Measurements from ENCODE around the gene MAPK8IP3. TPM values are rescaled to one million over a fixed set of nuclear protein-coding genes. Genes with fewer than 3 reads are reported as not detected.

MAPK8IP3 gene, protein sequence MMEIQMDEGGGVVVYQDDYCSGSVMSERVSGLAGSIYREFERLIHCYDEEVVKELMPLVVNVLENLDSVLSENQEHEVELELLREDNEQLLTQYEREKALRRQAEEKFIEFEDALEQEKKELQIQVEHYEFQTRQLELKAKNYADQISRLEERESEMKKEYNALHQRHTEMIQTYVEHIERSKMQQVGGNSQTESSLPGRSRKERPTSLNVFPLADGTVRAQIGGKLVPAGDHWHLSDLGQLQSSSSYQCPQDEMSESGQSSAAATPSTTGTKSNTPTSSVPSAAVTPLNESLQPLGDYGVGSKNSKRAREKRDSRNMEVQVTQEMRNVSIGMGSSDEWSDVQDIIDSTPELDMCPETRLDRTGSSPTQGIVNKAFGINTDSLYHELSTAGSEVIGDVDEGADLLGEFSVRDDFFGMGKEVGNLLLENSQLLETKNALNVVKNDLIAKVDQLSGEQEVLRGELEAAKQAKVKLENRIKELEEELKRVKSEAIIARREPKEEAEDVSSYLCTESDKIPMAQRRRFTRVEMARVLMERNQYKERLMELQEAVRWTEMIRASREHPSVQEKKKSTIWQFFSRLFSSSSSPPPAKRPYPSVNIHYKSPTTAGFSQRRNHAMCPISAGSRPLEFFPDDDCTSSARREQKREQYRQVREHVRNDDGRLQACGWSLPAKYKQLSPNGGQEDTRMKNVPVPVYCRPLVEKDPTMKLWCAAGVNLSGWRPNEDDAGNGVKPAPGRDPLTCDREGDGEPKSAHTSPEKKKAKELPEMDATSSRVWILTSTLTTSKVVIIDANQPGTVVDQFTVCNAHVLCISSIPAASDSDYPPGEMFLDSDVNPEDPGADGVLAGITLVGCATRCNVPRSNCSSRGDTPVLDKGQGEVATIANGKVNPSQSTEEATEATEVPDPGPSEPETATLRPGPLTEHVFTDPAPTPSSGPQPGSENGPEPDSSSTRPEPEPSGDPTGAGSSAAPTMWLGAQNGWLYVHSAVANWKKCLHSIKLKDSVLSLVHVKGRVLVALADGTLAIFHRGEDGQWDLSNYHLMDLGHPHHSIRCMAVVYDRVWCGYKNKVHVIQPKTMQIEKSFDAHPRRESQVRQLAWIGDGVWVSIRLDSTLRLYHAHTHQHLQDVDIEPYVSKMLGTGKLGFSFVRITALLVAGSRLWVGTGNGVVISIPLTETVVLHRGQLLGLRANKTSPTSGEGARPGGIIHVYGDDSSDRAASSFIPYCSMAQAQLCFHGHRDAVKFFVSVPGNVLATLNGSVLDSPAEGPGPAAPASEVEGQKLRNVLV (N-terminal part only)
- 10 to 100 TPM; 33.4 to 90.6 (median 58.4) TPM for polyA plus RNA-seq (ENCODE audit: insufficient read length in 4 of 4)

DNA sequence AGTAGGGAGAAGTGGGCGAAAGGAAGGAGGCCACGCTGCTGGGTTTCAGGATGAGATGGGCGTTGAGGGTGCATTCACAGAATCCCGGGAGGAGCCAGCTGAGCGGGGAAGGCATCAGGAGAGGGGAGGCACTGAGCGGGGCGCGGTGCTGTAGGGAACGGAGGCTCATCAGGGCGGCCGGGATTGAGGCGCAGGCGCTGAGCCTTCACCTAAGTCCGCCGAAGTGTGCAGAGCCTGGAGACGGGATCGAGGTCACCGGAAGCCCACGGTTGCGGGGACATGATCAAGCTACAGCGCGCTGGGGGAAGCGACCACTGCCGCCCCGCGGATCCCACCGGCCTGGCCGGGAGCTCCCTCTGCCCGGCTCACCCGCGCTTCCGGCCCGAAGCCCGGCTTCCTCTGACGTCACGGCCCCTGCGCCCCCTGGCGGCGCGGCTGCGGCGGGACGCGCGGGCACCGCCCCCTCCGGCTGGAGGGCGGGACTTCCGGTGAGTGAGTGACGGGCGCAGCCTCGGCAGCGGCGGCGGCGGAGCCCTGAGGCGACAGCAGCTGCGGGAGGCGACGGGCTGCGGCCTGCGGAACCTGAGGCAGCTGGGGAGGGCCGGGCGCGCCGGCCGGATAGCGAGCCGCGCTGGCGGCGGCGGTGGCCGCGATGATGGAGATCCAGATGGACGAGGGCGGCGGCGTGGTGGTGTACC lies at the start of gene MAPK8IP3:
Gene MAPK8IP3 (plus strand): TSS at position 508 of the 698 bp plus-strand sequence. CDS start 145 bp downstream, at position 653.
- peak; percentile 80 to 84 (median 82) for DNase-seq (ENCODE audit: low read depth in 4 of 4, low spot score in 2 of 4)

DNA sequence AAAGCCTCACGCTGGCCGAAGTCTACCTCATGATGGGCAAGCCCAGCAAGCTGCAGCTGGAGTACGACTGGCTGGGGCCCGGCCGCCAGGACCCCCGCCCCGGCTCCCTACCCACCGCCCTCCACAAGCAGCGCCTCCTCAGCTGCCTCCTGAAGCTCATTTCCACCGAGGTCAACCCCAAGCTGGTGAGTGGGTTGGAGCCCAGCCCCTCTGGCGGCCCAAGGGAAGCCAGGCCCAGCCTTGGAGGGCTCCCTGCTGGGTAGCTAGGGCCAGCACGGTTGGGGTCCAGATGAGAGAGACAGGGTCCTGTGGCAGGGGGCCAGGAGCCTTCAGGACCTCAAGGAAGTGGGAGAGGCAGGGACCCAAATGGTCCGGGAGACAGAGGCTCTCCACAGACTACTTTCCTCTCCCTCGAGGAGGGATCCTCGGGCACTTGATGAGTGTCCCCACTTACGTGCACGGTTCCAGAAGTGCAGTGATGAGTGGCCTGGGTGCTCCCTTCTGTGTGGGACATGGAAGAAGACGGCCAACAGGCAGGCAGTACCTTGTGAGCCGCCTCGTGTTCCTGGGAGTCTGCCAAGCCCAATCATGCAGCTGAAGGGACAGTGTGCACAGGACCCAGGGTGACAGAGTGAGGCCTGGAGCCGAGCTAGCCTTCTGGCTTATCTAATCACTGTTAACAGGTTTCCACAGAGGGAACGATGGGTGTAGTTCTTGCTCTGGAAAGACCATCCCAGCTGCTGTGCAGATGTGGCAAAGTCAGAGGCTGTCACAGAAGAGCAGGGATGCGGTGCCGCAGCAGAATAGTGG lies 49.0 kb upstream of the MAPK8IP3 start:
- no peak for DNase-seq (ENCODE audit: low read depth in 4 of 4, low spot score in 2 of 4)

DNA sequence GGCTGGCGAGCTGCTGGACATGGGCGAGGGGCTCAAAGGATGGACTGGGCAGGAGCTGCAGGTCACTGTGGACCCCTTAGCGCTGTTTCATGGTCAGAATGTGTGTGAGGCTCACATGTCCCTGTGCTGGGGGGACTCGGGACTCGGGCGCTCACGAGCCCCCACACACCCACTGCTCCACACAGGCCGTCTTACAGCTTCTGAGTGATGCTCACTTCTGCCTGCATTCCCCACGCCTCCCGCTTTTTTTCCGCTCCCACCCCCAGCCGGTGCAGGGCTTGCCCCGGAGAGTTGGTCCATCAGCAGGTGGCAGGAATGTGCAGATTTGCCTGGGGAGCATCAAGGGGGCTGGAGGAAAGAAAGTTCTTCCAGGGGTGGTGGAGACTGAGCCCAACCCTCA lies 48.2 kb upstream of the MAPK8IP3 start:
- no peak for DNase-seq (ENCODE audit: low read depth in 4 of 4, low spot score in 2 of 4)

DNA sequence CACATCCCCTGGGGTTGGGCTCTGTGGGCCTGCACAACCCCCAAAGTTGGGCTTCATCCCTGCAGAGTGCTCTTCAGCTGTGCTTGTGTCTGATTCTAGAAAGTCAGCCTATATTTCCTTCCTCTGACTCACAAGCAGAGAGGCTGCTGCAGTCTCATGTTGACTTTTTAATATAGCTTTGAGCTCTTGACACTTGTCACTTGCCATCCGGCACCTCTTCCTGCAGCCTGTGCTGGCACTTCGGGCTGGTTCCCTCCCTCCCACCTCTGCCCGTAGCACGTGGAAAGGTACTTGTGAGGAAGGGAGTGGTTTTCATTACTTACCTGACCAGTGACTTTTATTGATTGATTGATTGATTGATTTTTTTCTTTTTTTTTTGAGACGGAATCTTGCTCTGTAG lies 47.0 kb upstream of the MAPK8IP3 start:
- DNase-seq (ENCODE audit: low read depth in 4 of 4, low spot score in 2 of 4): no peak

DNA sequence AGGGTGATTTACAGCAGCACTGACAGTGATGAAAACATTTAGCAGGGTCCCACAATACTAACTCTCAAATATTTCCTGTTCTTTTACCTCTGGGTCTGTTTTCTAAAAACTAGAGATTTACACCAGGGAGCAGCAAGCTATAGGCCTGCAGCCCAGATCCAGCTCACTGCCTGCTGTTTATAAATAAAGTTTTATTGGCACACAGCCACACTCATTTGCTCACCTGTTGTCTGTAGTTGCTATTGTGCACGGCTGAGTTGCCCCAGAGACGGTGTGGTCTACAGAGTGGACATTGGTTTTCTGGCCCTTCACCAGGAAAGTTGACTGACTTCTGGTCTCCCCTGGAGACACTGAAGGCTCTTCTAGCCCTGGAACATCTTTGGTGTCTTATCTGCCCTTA lies 44.2 kb upstream of the MAPK8IP3 start:
- no peak for DNase-seq (ENCODE audit: low read depth in 4 of 4, low spot score in 2 of 4)

DNA sequence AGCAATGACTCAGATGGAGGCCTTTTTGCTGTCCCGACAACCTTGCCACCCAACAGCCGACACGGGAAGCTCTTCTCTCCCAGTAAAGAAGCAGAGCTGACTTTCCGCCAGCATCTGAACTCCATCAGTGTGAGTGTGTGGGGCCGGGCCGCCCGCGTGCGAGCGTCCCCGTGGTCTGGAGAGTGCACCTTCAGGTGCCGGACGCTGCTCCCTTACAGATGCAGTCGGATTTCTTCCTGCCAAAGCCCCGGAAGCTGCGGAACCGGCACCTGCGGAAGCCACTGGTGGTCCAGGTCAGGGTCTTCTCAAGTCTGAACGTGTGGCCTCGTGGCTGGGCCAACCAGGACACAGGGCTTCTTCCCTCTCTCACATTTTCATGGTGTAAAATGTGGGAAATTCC lies 43.5 kb upstream of the MAPK8IP3 start:
- DNase-seq (ENCODE audit: low read depth in 4 of 4, low spot score in 2 of 4): no peak

DNA sequence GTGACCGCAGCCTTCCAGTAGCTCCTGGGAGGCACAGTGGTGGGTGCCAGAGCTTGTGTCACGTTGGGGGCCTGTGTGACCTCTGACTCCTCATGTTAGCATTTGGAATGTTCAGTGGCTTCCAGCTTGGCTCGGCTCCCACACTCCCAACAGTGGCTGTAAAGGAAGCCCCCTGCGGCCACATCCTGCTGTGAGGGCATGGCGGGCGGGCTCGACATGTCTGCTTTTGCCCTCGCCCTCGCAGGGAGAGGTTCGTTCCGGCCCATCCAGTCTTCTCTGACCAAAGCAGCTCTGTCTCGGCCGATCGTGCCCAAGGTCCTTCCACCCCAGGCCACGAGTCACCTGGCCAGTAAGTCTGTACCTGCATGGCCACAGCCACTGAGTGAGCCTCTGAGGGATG lies 40.2 kb upstream of the MAPK8IP3 start:
- no peak for DNase-seq (ENCODE audit: low read depth in 4 of 4, low spot score in 2 of 4)

DNA sequence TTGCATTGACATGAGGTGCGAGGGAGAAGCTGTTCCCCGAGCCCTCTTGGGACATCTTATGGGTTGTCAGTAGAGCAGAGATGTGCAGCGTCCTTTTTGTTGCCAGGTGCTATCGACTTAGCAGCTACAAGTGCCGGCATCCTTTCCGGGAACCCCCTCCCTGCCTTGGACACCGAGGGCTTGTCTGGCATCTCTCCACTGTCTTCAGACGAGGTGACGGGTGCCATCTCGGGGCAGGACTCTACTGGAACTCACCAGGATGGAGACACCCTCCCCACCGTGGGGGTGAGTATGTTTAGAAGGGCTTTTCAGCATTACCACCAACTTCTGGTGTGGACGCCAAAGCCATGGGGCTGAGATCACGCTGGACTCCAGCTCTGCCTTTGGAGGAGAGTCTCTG lies 39.7 kb upstream of the MAPK8IP3 start:
- no peak for DNase-seq (ENCODE audit: low read depth in 4 of 4, low spot score in 2 of 4)

DNA sequence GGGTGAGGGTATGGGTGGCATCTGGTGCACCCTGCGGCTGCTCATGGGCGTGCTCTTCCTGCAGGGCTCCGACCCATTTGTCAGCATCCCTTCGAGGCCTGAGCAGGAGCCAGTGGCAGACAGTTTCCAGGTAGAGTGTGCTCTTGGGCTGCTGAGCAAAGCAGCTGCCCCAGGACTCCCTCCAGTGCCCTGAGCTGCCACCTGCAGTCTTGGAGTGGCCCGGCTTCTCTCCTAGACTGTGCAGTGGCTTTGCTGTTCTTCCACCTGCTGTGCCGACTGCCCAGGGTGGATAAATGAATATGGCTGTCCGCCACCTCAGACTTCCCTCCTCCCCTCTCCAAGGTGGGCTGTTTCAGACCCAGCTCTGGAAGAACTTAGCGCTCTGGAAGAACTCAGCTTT lies 38.7 kb upstream of the MAPK8IP3 start:
- DNase-seq (ENCODE audit: low read depth in 4 of 4, low spot score in 2 of 4): no peak

DNA sequence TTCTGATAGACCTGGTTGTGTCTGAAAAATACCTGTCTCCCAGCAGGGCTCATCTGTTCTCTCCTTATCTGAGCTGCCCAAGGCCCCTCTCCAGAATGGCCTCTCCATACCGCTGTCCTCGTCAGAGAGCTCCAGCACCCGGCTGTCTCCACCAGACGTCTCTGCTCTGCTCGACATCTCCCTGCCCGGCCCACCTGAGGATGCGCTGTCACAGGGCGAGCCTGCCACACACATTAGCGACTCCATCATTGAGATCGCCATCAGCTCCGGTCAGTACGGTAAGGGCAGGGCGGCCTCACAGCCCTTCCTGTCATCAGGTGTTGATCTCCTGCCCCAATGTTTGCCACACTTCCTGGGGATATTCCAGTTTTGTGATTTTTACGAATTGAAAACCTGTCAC lies 38.1 kb upstream of the MAPK8IP3 start:
- no peak for DNase-seq (ENCODE audit: low read depth in 4 of 4, low spot score in 2 of 4)

DNA sequence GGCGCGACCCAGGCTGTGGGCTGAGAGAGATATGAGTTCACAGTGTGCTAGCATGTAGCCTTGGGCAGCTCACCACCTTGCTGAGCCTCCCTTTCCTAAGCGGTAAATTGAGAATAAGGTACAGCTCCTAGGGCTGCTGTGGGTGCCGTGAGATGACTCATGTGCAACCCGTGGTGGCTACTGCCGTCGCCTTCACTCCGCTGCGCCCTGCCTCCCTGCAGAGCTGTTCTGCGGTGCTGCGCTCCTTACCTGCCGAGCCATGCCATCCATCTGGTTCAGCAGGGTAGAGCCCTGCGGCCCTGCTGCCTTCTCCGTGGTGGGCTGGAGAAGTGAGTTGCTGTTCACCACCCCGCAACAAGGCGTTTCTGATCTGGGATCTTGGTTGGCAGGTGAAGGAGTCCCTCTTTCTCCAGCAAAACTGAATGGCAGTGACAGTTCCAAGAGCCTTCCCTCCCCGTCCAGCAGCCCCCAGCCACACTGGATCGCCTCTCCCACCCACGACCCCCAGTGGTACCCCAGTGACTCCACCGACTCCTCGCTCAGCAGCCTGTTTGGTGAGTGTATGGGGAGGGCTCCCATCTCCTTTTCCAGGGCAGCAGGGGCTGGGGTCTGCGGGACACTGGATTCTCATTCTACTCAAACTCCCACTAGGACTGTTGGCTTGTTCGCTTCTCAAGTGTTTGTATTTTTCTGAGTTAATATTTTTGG lies 37.2 kb upstream of the MAPK8IP3 start:
- no peak for DNase-seq (ENCODE audit: low read depth in 4 of 4, low spot score in 2 of 4)

DNA sequence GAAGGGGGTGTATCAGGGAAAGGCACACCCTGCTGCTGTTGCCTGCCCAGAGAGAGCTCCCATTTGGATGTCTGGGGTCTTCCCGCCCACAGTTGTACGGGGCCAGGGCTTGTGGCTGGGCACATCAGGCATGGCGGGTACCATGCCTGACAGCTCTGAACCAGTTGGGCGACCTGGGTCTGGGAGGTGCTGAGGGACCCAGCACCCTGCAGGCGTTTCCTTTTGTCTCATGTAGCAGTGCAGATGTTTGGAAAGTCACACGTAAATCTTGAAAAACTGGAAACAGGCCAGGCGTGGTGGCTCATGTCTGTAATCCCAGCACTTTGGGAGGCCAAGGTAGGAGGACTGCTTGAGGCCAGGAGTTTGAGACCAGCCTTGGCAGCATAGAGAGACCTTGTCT lies 36.3 kb upstream of the MAPK8IP3 start:
- no peak for DNase-seq (ENCODE audit: low read depth in 4 of 4, low spot score in 2 of 4)

DNA sequence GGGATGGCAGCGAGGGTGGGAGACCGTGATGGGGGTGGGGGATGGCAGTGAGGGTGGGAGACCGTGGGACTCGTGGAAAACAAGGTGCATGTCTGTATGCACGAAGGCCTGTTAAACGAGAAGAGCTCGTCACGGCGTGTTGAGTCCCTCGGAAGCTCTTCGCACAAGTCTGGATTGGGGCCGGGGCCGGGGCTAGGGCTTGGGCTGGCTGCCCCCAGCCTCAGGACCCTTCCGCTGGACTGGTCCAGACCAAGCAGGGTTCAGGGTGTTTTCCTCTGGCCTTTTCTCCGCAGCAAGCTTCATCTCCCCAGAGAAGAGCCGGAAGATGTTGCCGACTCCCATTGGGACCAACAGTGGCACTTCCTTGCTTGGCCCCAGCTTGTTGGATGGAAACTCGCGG lies 35.6 kb upstream of the MAPK8IP3 start:
- DNase-seq (ENCODE audit: low read depth in 4 of 4, low spot score in 2 of 4): no peak

DNA sequence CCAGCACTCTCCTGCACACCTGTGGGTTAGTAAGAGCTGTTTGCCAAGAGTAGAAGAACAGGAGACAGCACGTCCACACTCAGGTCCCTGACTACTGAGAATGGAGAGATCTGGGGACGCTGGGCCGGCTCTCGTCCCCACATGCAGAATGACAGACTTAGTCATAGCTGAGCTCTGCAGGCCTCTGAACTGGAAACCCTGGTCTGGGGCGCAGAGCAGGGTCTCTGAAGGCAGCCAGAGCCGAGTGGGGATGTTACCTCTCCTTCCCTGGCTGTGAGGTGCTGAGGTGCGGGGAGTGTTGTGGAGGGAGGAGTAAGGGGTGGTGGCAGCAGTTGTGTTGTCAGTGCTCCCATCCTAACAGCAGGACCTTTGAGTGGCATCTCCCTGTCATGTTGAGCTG lies 35.1 kb upstream of the MAPK8IP3 start:
- no peak for DNase-seq (ENCODE audit: low read depth in 4 of 4, low spot score in 2 of 4)

DNA sequence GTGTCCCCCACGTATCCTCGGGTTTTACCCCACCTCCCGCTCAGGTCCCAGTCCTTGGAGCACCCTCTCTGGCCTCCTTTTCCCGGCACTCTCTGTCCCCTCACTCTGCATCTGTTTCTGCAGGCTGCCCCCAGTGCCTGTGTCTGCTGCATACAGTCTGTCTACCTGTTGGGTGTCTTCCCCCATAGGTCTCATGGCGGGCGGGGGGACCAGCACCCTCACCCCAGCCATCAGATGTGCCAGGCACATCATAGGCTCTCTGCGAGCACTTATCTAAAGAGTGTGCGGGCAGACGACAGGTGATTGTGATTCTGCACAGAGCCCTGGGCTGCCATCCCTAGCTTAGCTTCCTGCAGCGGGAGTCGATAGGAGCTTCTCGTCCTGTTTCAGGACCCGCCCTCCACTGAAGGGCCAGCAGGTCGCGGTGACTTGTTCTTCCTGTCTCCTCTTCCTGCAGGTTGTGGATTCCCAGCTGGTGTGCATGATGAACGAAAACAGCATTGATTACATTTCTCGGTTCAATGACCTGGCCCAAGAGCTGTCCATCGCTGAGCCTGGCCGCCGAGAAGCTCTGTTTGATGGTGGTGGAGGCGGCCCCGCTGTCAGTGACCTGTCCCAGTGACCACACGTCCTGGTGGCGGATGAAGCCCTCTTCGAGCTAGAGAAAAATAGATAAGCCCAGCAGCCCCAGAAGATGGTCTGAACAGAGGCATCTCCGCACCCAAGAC lies 32.4 kb upstream of the MAPK8IP3 start:
- DNase-seq (ENCODE audit: low read depth in 4 of 4, low spot score in 2 of 4): no peak

DNA sequence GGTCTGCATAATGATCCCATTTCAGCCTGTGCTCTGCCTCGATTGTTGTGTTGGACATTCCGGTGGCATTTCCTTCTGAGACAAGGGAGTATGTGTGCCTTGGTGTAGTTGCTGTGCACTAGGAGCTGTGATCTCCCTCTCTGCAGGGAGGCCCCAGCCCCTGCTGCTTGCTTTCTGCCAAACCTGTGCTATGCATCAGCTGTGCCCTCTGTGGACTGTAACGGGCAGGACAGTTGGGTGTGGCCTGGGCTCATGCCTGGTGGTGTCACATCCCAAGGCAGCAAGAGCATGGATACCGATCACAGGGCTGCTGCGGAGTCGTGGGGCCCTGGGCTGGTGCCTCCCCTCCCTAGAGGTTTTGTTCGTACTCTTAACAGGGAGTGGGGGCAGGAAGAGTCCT lies 31.7 kb upstream of the MAPK8IP3 start:
- no peak for DNase-seq (ENCODE audit: low read depth in 4 of 4, low spot score in 2 of 4)

DNA sequence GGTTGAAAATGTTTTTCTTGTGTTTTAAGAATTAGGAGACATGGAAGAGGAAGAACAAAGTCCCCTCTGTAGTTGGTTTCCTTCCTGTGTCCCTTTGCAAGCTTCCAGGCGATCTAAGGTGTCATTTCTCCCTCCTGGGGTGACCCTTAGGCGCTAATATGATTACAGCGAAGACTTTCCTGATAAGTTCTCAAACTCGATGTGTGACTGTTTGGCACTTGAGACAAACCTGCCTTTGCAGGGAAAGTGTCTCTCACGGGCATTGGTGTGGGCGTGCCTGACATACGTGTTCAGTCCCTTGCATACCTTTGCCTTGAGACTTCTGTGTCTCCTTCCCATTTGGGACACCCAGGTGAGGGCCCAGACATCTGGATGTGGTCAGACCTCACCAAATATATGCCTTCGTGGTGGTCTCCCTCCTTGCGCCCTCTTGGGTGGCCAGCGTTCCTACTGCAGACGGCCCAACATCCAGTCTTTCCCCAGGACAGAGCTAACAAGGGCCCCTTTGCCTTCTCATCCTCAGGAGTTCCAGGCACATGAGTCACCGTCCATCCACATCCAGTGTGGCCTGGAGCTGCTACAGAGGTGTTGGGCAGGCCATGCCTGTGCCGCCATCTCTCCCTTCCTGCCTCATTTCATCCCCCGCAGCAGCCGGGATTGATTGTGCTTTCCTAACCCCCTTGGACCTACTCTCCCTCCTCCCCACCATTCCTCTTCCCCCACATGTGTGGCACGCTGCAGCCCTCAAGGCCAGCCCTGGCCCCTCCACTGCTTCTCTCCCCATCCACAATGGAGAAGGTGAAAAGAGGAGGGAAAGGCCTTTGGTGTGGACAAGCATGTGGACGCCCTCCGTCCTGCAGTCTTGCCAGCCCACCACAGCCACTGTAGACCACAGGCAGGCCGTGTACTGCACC lies 31.0 kb upstream of the MAPK8IP3 start:
- no peak for DNase-seq (ENCODE audit: low read depth in 4 of 4, low spot score in 2 of 4)
